HG02938 (cell line): ENCODE results near the gene LSM14B.
A peak's percentile ranks its signal among the peaks of the same experiment; 100 is the strongest.
"Not testable (repeated sequence)": the region's sequence is repeated elsewhere in the genome, so short reads cannot be mapped to it uniquely, and the experiment has no call there.

Source experiments
- ATAC-seq: cut with Tn5 transposase; IDR thresholded peaks from one replicate; pipeline ENCODE4 v1.9.1; 2021; ENCODE audit warnings: mild to moderate bottlenecking, moderate library complexity; ENCODE audit not compliant: unreplicated experiment

LSM14B gene

GRCh38 chr20:62121776-62122653 is at the start of gene LSM14B:
Gene LSM14B, plus strand, starts transcription at chr20:62122475. Its CDS starts 192 bp downstream, at chr20:62122667.
- ATAC-seq = peak; percentile 73

DNA sequence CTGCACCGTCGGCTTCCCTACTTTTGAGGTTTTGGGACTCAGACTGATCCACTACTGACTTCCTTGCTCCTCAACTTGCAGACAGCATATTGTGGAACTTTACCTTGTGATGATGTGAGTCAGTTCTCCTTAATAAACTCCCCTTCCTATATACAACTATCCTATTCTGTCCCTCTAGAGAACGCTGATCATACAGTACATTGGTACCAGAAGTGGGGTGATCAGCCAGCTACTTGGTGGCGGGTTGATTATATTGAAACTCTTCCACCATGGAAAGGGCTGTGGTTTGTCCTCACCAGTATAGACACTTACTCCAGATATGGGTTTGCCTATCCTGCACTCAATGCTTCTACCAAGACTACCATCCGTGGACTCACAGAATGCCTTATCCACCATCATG is 49.0 kb upstream of the LSM14B start:
- no peak for ATAC-seq

GRCh38 chr20:62079166-62079565 is 43.1 kb upstream of the LSM14B start:
- no peak for ATAC-seq

GRCh38 chr20:62080249-62080990 is 41.9 kb upstream of the LSM14B start:
- ATAC-seq = no peak

DNA sequence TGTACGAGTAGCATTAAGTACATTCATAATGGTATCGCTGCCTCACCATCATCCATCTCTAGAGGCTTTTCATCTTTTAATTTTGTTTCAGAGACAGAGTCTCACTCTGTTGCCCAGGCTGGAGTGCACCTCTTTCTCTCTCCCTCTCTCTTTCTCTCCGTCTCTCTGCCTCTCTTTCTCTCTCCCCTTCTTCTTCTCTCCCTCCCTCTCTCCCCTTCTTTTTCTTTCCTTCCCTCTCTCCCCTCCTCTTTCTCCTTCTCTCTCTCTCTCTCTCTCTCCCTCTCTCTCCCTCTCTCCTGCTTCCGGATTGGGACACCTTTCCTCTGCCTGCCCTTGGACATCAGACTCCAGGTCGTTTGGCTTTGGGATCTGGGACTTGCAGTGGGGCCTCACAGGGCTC is 39.0 kb upstream of the LSM14B start:
- no peak for ATAC-seq

- not testable (repeated sequence) for ATAC-seq
Observed at GRCh38 chr20:62084224-62084623, 38.1 kb upstream of the LSM14B start.

GRCh38 chr20:62085206-62085605 is 37.1 kb upstream of the LSM14B start:
- ATAC-seq = no peak

DNA sequence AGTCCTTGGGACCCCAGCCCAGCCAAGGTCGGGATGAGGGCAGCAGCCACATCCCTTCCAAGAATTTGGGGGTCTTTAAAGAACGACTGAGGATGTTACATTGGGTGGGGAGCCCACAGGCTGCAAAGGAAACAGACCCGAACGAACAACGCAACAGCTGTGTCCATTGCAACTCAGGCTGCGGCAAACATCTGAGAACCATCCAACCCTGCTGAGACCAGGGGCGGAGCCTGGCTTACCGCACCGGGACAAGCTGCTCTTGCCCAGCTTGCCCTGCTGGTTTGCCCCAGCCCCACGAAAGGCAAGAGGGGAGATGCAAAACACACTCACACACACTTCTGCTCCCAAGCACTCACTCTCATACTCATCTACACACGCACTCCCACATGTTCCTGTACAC is 35.0 kb upstream of the LSM14B start:
- ATAC-seq = no peak

GRCh38 chr20:62087632-62088031 is 34.6 kb upstream of the LSM14B start:
- ATAC-seq = no peak

- ATAC-seq = no peak
Observed at GRCh38 chr20:62088258-62089127, 33.8 kb upstream of the LSM14B start.

DNA sequence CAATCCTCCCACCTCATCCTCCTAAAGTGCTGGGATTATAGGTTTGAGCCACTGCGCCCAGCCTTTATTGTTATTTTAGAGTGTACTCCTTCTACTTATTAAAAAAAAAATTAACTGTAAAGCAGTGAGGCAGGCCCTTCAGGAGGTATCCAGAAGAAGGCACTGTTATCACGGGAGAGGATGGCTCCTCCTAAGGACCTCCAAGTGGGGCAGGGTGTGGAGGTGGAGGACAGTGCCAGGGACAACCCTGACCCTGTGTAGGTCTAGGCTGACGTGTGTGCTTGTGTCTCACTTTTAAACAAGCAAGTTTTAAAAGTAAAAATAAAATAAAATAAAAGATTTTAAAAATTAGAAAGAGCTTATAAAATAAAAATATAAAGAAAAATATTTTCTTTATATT is 32.9 kb upstream of the LSM14B start:
- no peak for ATAC-seq

DNA sequence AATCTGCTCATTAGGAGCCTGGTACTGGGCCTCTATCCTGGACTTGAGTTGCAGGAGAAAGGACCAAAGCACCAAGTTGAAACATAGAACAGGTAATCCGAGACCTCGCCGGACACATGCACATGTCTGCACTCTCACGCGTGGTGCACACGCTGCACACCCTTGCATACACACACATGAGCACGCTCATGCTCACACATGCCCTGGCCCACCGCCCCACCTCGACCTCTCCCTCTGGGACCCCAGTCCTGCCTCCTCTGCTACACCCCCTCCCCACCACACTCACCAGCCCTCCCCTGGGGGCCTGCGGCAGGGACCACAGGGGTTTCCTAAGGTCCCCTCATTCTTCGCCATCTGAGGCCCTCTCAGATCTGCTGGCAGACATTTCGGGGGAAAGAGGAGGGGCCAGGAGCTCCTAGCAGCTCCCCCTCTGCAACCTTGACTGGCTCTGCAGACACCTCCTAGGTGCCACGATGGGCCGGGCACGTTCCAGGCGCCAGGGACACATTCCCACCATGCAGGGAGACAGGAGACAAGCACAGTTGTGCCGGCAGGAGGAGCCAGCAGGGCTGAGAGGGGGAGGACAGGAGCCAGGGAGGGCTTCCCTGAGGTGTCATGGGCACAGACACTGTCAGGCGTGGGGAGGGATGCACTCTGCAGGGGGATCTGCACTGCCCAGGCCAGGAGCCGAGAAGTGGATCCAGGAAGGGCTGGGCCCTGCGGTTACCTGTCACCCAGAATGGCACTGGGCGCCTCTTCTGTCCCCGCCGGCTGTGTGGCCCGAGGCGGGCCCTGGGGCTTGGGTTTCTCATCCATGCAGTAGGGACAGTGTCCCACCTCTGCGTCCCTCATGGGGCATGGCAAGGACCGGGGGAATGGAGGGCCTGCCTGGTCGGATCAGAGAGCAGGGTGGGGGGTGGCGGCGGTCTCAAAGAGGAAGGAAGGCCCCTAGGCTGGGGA is 25.6 kb upstream of the LSM14B start:
- ATAC-seq = no peak

- no peak for ATAC-seq
Observed at GRCh38 chr20:62097881-62098407, 24.3 kb upstream of the LSM14B start.

DNA sequence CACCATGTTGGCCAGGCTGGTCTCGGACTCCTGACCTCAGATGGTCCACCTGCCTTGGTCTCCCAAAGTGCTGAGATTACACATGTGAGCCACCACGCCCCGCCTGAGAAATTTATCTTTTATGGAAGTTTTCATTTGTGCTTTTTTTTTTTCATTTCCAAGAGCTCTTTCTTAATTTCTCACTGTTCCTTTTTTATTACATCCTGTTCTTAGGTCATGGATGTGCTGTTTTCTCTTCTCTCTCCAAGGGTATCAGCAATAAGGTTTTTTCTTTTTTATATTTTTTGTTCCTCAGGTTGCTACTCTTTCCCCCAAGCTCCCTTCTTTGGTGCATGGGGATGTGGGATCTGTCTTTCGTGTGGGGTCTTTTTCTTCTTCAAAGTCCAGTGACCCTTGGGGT is 21.2 kb upstream of the LSM14B start:
- no peak for ATAC-seq

DNA sequence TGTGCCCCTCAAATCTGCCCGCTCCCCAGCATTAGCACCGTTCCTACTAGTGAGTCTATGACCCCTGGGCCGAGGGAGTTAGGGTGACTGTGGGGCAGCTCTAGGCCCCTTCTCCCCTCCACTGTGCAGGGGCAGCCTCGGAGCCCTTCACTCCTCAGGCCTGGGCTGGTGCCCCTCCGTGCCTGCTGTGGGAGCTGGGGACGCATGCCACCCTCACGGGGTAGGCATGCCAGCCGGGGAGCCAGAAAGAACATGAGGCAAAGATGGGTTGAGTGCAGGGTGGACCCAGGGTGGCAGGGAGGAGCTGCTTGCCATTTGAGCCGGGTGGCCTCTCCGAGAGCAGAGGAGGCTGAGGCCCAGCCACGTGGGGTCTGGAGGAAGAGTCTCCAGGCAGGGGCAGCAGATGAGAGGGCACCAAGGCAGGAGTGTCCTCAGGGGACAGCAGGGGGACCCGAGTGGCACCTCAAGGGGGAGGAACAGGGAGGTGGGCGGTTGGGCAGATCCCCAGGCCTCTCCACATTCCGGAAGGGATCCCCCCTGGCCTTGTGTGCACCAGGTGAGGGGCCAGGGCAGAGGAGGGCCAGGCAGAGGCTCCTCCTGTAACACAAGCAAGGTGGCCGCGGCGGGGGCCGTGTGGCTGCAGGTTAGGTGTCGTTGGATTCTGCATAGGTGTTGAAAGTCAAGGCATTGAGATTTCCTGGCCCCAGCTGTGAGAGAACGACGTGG is 18.6 kb upstream of the LSM14B start:
- no peak for ATAC-seq

DNA sequence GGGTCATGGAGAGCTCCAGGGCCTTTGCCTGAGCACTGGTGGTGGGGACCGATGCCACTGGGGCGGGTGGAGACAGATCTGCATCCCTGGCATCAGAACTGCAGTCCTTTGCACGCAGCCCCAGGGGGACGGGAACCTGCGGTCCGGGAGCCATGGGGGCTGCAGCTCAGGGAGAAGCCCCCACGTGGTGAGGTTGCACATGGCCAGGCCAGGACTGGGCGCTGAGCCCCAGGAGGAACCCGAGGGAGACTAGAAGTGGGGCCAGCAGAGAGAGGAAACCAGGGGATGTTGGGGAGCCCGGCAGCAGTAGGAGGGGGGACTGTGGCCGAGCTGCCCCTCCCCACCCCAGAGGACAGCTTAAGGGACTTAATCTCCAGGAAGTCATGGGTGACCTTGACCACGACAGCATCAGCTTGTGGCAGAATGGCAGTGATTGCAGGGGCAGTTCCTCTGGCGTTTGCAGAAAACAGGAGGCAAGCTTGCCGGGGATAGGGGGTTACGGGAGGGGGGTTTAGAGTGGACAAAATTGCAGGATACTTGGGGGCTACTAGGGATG is 18.0 kb upstream of the LSM14B start:
- no peak for ATAC-seq

DNA sequence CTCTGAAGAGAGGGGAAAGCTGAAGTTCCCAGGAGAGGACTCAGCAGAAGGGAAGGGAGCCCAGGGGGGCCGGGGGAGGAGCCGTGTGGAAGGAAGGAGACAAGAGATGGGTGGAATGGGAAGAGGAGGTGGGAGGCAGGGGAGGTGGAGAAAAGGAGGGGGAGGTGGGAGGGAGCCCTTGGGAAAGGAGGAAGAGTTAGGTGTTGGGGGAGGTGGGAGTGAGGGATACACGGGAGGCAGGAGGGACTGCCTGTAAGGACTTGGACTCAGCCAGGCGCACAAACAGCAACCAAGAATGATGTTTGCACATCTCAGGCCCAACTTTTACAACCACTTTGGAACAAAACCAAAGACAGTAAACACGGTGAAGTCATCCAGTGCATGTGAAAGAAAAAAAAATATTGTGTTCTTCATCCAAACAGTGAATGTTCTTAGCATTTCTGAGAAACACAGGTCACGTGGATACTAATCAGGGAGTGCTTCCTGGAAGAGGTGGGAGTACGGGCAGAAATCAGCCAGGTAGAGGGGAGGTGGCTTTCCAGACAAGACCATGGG is 17.4 kb upstream of the LSM14B start:
- no peak for ATAC-seq

DNA sequence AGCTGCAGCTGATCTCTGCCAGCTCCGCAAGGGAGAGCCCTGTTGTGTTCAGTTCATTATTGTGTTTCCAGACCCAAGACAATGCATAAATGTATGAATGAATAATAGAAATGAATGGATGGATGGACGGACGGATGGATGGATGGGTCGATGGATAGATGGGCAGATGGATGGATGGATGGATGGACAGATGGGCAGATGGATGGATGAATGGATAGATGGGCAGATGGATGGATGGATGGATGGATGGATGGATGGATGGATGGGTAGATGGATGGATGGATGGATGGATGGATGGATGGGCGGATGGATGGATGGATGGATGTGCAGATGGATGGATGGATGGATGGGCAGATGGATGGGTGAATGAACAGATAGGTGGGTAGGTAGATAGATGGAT is 16.7 kb upstream of the LSM14B start:
- no peak for ATAC-seq

GRCh38 chr20:62111148-62111547 is 11.1 kb upstream of the LSM14B start:
- ATAC-seq = no peak
